Lower leg skin (tissue), 4 donors: Measurements from ENCODE around the gene SMAP2. TPM values are rescaled to one million over a fixed set of nuclear protein-coding genes. Genes with fewer than 3 reads are reported as not detected.

ENCODE experiments used
- DNase-seq, 2 donors: peaks; one replicate each; pipeline ENCODE4 v3.0.0-alpha.2; 2019; ENCODE audit warnings: low spot score in 2 of 2
- H3K4me3 ChIP-seq: fragments of 200-600 bp; sonication (generic); 2 replicates; pipeline ENCODE4 v1.5.1; 2017; ENCODE audit warnings: mild to moderate bottlenecking, low read depth; ENCODE audit not compliant: poor library complexity, severe bottlenecking
- POLR2A ChIP-seq, 2 donors: fragments of 450-650 bp; IDR thresholded peaks; one replicate each; pipeline ENCODE4 v1.6.1; 2016 to 2017; ENCODE audit warnings: antibody characterized with exemption in 2 of 2, mild to moderate bottlenecking in 1 of 2, moderate library complexity in 1 of 2
- WGBS, 2 donors: methylation state at CpG; one replicate each; pipeline ENCODE4 v1.1.5; 2018; 5-methylcytosine and 5-hydroxymethylcytosine counted together
- intact Hi-C: fragments of 100-400 bp; cut with DNase I; formaldehyde crosslinking; loops from one replicate; pipeline ENCODE4 v1.15.0; 2023; ENCODE audit warnings: low total_unique reads
- total RNA-seq, 4 donors: library from RNA; depleted of rRNA; stranded (reverse); fragments of >200 nt; gene quantifications; one replicate each; pipeline ENCODE4 v1.1.0, GENCODE V29; 2016
- TF ChIP-seq, protein P1 (sequence below), 3 donors: fragments of 450-650 bp; IDR thresholded peaks; one replicate each; pipeline ENCODE4 v1.5.1; 2016; ENCODE audit warnings: antibody characterized with exemption in 3 of 3, mild to moderate bottlenecking in 3 of 3, moderate library complexity in 2 of 3

The SMAP2 gene
- total RNA-seq, 4 donors from 2014 or later, result 34.2 to 69.5 (median 43.7) TPM

GRCh38 chr1:40411294-40411693, 37.8 kb downstream of the SMAP2 start:
- no peak overlapping the region for H3K4me3 ChIP-seq
- 64 to 74% methylated on average over 5 of the region's 5 CpGs for WGBS, 2 donors
- no peak for DNase-seq
- intact Hi-C loops, result loop anchor here (10.0 kb wide), 1 partner anchor 86 kb away; no protein-coding TSS in a partner anchor
- TF ChIP-seq, protein P1, sequence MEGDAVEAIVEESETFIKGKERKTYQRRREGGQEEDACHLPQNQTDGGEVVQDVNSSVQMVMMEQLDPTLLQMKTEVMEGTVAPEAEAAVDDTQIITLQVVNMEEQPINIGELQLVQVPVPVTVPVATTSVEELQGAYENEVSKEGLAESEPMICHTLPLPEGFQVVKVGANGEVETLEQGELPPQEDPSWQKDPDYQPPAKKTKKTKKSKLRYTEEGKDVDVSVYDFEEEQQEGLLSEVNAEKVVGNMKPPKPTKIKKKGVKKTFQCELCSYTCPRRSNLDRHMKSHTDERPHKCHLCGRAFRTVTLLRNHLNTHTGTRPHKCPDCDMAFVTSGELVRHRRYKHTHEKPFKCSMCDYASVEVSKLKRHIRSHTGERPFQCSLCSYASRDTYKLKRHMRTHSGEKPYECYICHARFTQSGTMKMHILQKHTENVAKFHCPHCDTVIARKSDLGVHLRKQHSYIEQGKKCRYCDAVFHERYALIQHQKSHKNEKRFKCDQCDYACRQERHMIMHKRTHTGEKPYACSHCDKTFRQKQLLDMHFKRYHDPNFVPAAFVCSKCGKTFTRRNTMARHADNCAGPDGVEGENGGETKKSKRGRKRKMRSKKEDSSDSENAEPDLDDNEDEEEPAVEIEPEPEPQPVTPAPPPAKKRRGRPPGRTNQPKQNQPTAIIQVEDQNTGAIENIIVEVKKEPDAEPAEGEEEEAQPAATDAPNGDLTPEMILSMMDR (IDR thresholded peaks at IDR 0.05), result no peak
- no peak for TF ChIP-seq POLR2A (IDR thresholded peaks at IDR 0.05)

GRCh38 chr1:40411843-40412242, 38.3 kb downstream of the SMAP2 start:
- H3K4me3 ChIP-seq, result no peak overlapping the region
- DNase-seq, result no peak
- TF ChIP-seq, protein P1 (IDR thresholded peaks at IDR 0.05), result no peak
- TF ChIP-seq POLR2A (IDR thresholded peaks at IDR 0.05), result no peak
- 96% methylated on average over 2 of the region's 2 CpGs for WGBS, 2 donors
- intact Hi-C loops, result loop anchor here (10.0 kb wide), 1 partner anchor 87 kb away; no protein-coding TSS in a partner anchor

- intact Hi-C loops, result loop anchor here (10.0 kb wide), 1 partner anchor 89 kb away; no protein-coding TSS in a partner anchor
- DNase-seq, result no peak
- H3K4me3 ChIP-seq, result no peak overlapping the region
- TF ChIP-seq POLR2A (IDR thresholded peaks at IDR 0.05), result no peak
- TF ChIP-seq, protein P1 (IDR thresholded peaks at IDR 0.05), result no peak
- 93 to 95% methylated on average over 6 of the region's 6 CpGs for WGBS, 2 donors
These were observed 40.2 kb downstream of the SMAP2 start for GRCh38 chr1:40413527-40414252.

DNA sequence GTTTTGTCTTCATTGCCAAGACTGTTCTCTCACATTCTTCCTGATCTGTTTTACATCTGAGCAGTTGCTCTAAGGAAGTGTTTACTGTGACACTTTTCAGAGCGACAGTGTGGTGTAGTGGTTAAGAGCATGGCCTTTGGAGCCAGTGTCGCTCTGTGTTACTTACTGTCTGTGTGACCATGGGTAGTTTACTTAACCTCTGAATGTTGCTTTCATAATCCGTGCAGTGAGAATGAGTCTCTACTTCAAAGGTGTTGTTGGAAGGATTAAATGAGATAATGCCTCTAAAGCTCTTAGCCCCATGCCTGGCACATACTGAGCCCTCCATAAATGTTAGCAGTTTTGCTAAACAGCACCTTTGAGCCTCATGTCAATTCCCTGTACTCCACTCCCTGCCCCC, 40.8 kb downstream of the SMAP2 start:
- H3K4me3 ChIP-seq, result no peak overlapping the region
- intact Hi-C loops, result loop anchor here (10.0 kb wide), 1 partner anchor 90 kb away; no protein-coding TSS in a partner anchor
- no peak for DNase-seq
- WGBS, 2 donors, result 94 to 95% methylated on average over 3 of the region's 3 CpGs
- no peak for TF ChIP-seq POLR2A (IDR thresholded peaks at IDR 0.05)
- TF ChIP-seq, protein P1 (IDR thresholded peaks at IDR 0.05), result no peak

GRCh38 chr1:40416709-40417108, 43.2 kb downstream of the SMAP2 start:
- DNase-seq, result no peak
- WGBS, 2 donors, result 91 to 98% methylated on average over 4 of the region's 4 CpGs
- no peak for TF ChIP-seq POLR2A (IDR thresholded peaks at IDR 0.05)
- TF ChIP-seq, protein P1 (IDR thresholded peaks at IDR 0.05), result no peak
- intact Hi-C loops, result loop anchor here (10.0 kb wide), 1 partner anchor 92 kb away; no protein-coding TSS in a partner anchor
- no peak overlapping the region for H3K4me3 ChIP-seq
